HL-60/S4 treated with retinoic acid at 250 ng/mL for 4 days and 3 days (cell line): ENCODE data around the gene ANKRD65.

ENCODE experiments used
- in situ Hi-C: fragments of 300-500 bp; cut with MboI; formaldehyde crosslinking; loops from 2 replicates; pipeline ENCODE4 v1.7.0; 2022; ENCODE audit warnings: low sequenced_read_pairs

ANKRD65 gene

GRCh38 chr1:1442069-1442770 is 21.1 kb upstream of the ANKRD65 start:
- in situ Hi-C loops: no loop called here

GRCh38 chr1:1441002-1441888 is 20.2 kb upstream of the ANKRD65 start:
- in situ Hi-C loops: no loop called here

GRCh38 chr1:1440262-1441001 is 19.4 kb upstream of the ANKRD65 start:
- in situ Hi-C loops: no loop called here

GRCh38 chr1:1439546-1440261 is 18.6 kb upstream of the ANKRD65 start:
- in situ Hi-C loops: no loop called here

DNA sequence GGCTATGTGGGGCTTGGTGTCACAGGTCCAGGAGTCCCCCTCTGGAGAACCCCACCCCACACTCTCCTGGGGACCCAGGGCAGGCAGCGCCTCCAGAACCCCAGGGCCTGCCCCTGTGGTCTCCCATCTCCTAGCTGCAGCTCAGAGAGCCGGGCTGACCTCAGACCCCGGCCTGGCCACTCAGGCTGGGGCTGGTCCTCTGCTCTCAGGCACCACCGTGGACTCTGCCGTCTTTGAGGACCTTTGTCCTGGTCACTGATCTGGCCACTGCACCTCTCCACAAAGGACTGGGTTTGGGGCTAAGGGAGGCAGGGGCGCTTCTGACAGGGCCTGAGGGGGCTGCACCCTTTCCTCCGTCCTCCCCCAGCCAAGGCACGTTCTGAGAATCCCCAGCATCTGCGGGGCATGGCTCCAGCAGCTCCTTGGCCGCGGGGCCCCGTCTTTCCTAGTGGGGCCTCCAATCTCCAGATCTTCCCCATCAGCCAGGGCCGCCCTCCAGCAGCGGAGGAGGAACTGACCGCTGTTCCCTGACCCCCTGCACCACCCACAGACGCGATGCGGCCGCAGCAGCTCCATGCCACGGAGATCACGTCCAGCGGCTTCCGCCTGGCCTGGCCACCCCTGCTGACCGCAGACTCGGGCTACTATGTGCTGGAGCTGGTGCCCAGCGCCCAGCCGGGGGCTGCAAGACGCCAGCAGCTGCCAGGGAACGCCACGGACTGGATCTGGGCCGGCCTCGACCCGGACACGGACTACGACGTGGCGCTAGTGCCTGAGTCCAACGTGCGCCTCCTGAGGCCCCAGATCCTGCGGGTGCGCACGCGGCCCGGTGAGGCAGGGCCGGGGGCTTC is 17.7 kb upstream of the ANKRD65 start:
- in situ Hi-C loops: no loop called here

DNA sequence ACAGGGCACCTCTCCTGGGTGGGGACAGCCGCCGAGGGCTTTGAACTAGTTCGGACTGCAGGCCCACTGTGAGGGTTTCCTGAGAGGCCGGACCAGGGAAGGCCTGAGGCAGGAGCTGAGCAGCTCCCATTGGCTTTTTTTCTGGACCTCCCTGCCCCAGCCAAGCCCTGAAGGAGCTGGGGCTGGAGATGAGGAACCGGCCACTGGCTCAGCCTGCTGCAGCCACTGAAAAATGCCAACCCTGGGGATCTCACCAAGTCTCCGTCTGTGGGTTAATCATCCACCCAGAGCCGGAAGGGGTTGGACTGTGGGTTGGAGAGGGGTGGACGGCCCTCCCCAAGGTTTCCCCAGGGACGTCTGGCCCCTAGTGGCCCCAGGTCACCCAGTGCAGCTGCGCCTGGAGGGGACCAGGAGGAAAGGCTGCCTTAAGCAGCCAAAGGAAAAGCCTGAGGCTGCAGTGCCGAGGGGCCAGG is 16.9 kb upstream of the ANKRD65 start:
- in situ Hi-C loops: no loop called here

DNA sequence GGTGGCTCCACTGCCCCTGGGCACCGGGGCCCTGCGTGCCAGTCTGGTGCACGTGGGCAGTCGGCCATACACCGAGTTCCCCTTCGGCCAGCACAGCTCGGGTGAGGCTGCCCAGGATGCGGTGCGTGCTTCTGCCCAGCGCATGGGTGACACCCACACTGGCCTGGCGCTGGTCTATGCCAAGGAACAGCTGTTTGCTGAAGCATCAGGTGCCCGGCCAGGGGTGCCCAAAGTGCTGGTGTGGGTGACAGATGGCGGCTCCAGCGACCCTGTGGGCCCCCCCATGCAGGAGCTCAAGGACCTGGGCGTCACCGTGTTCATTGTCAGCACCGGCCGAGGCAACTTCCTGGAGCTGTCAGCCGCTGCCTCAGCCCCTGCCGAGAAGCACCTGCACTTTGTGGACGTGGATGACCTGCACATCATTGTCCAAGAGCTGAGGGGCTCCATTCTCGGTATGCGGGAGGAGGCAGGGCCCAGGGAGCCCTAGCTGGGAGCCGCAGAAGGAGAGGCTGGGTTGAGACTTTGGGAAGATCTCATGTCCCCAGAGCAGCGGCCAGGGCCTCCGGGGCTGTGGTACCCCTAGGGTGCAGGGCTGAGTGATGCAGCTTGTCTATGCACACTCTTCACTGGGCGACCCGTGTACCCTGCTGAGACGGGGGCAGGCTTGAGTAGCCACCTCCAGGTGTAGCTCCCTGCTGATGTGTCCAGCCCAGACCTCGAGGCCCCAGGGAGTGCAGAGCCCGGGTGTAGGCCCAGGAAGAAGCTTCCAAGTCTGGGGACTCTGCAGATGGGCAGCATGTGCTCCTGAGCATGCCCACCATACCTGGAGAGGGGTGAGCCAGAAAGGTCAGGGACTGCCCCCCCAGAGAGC is 16.2 kb upstream of the ANKRD65 start:
- in situ Hi-C loops: no loop called here

- in situ Hi-C loops: no loop called here
Measured at GRCh38 chr1:1436630-1437032, 15.6 kb upstream of the ANKRD65 start.

GRCh38 chr1:1435911-1436629 is 15.0 kb upstream of the ANKRD65 start:
- in situ Hi-C loops: no loop called here

GRCh38 chr1:1435106-1435903 is 14.2 kb upstream of the ANKRD65 start, which contains the start of gene VWA1:
Gene VWA1 (plus strand): TSS chr1:1435690. CDS start chr1:1435749, 59 bp downstream.
- in situ Hi-C loops: no loop called here

DNA sequence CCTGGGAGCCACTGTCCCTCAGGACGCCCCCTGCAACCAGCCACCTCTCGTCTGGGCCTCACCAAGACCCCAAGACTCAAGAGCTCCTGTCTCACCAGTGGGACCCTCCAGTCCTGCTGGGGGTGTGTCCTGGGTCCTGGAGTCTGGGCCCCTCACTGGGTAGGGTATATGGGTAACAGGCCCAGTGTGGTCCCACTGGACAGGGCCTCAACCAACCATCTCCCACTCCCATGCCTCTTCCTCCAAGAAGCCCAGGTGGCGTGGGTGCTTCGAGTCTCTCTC is 13.7 kb upstream of the ANKRD65 start:
- in situ Hi-C loops: no loop called here

DNA sequence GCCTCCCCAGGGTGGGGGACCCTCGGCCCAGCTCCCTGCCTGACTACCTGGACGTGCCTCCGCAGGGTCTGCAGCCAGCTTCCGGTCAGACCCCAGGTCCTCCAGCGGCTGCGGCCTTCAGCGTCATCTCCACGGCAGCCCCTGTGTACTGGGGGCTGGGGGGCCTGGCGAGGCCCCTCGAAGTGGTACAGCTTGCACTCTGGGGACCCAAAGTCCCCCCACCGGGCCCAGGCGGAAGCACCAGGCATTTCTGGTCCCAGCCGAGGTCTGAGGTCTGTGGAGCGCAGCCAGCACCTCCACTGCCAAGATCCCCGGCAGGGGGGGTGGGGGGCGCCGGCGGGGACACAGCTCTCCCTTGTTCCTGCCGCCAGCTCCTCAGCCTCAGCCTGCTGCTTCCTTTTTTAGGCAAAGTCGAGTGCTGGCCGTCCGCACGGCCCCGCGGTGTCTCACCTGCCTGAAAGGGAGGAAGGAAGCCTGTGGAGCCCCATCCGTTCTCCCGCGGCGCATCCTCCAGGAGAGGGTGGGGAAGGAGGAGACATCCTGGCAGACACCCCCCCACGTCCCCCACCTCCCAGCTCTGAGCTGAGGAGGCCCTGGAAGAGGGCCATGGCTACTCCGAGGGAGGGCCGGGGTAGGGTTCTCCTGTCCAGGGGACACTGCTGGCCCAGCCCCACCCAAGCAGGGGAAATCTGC is 13.2 kb upstream of the ANKRD65 start:
- in situ Hi-C loops: no loop called here

- in situ Hi-C loops: no loop called here
Measured at GRCh38 chr1:1433804-1434130, 12.7 kb upstream of the ANKRD65 start.

DNA sequence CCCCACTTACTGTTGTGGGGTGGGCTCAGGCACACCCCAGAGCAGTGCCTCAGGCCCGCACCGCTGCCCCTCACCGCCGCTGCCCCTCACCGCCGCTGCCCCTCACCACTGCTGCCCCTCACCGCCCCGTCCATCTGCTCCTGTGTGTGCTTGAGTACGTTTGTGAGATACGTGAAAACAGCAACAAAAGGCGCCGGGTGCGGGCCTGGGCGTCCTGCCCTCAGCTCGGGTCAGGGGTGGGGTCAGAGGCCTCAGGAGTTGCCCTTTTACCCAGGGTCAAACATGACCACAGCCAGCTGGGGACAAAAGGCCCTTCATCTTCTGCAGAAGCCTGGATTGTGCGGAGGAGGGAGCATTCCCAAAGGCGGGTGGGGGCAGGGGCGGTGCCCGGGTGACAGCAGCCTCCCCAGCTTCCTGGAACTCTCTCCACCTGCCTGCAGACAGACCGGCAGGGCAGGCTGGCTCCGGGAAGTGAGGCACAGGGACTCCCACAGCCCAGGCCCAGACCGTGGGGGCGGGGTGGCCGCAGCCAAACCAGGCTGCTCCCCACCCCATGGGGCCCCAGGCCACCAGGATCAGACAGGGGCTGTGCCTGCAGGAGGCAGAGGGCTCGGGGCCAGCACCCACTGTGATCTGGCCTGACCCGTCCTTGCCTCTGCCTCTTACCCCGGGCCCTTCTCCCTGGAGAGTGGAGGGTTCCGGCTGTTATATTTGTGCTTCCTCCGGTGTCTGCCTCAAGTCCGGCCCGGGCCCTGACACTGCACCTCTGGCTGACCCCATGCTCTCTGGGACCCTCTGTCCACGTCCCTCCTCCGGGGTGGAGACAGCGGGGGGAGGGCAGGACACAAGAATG is 12.1 kb upstream of the ANKRD65 start:
- in situ Hi-C loops: no loop called here

- in situ Hi-C loops: no loop called here
Measured at GRCh38 chr1:1432274-1432950, 11.3 kb upstream of the ANKRD65 start.

GRCh38 chr1:1431845-1432273 is 10.8 kb upstream of the ANKRD65 start:
- in situ Hi-C loops: no loop called here
